Hepatocyte (in vitro differentiated cells): ENCODE measurements around the gene NTF3.

Experiments used
- CTCF ChIP-seq: fragments of 200-600 bp; sonication (generic); IDR thresholded peaks from 2 replicates; pipeline ENCODE4 v1.5.1; 2016; ENCODE audit warnings: antibody characterized with exemption, mild to moderate bottlenecking; ENCODE audit not compliant: poor library complexity
- EZH2 ChIP-seq: fragments of 200-600 bp; sonication (generic); IDR thresholded peaks from 2 replicates; pipeline ENCODE4 v1.6.1; 2016; ENCODE audit warnings: antibody characterized with exemption, mild to moderate bottlenecking, borderline replicate concordance
- EZH2phosphoT487 ChIP-seq: fragments of 200-600 bp; sonication (generic); IDR thresholded peaks from one replicate; pipeline ENCODE4 v1.6.1; 2018; ENCODE audit warnings: antibody characterized with exemption, mild to moderate bottlenecking, low read depth, moderate library complexity; ENCODE audit not compliant: unreplicated experiment, severe bottlenecking

GRCh38 chr12:5433081-5433844 lies 1.4 kb downstream of the NTF3 start:
- TF ChIP-seq EZH2: no peak
- TF ChIP-seq CTCF: peak; percentile 7
- TF ChIP-seq EZH2phosphoT487: no peak
